ACC112 (cell line): ENCODE results near the gene GSTO1.

Experiments used
- H2AFZ ChIP-seq: fragments of 200-600 bp; sonication (generic); one replicate; pipeline ENCODE4 v1.6.0; 2017; ENCODE audit warnings: antibody characterized with exemption, low read length; ENCODE audit not compliant: unreplicated experiment
- H3K27ac ChIP-seq: fragments of 200-600 bp; sonication (generic); 2 replicates; pipeline ENCODE4 v1.5.1; 2014; ENCODE audit warnings: low read depth, mild to moderate bottlenecking, antibody characterized with exemption, low read length, moderate library complexity
- H3K27me3 ChIP-seq: fragments of 200-600 bp; sonication (generic); 2 replicates; pipeline ENCODE4 v1.6.1; 2014; ENCODE audit warnings: mild to moderate bottlenecking, antibody characterized with exemption, low read length, moderate library complexity, mixed read lengths; ENCODE audit not compliant: insufficient read depth
- H3K36me3 ChIP-seq: fragments of 200-600 bp; sonication (generic); 2 replicates; pipeline ENCODE4 v1.6.1; 2016; ENCODE audit warnings: mild to moderate bottlenecking, antibody characterized with exemption, low read length, moderate library complexity, mixed read lengths; ENCODE audit not compliant: insufficient read depth
- H3K4me1 ChIP-seq: fragments of 200-600 bp; sonication (generic); one replicate; pipeline ENCODE4 v1.6.1; 2016; ENCODE audit warnings: low read length, mixed read lengths; ENCODE audit not compliant: insufficient read depth, unreplicated experiment, control insufficient read depth
- H3K4me3 ChIP-seq: fragments of 200-600 bp; sonication (generic); 2 replicates; pipeline ENCODE4 v1.5.1; 2014; ENCODE audit warnings: mild to moderate bottlenecking, low read depth, low read length
- H3K79me2 ChIP-seq: fragments of 200-600 bp; sonication (generic); one replicate; pipeline ENCODE4 v1.6.0; 2016; ENCODE audit warnings: low read length; ENCODE audit not compliant: control insufficient read depth, unreplicated experiment, insufficient read depth

GSTO1 gene

DNA sequence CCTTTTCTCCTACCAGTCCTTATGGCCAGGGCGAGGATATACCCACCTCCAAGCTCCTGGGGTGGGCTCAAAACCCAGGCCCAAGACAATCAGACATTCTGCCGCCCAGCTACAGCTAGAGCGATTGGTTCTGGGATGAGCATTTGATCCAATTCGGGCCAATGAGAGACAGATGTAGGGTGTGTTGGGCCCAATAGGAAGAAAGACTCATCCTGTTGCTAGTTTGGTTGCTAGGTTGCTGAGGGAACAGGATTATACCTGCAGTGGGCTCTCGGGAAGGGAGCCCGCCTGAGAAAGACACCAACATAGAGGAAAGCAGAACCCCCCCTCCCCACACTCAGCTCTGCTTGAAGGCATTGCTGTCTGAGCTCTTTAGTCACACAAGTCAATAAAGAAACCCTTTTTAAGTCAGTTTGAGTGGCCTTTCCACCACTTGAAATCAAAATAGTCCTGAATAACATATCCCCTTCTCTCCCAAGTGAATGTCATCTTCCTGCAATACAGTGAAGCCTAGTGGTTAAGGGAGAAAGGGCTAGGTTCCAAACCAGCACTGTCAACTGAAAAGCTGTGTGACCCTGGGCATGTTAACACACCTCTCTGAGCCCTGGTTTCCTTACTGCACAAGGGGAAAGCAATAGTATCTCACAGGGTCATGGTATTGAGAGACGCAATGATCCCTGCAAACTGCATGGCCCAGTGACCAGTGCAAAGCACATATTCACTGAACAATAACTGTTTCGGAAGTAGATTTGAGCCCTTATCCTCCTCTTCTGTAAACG, 61.8 kb downstream of the GSTO1 start:
- Histone ChIP-seq H3K27ac (peak overlapping the region; percentile 80), H3K4me1 (peaks cover 60% of the 10 kb centered on the region), H3K27me3 (no peaks in the 10 kb centered on the region), H3K36me3 (peaks cover 32% of the 10 kb centered on the region; the same call in 1 of the 2 replicates), H3K79me2 (peaks cover 99% of the 10 kb centered on the region), H2AFZ (no peak overlapping the region), H3K4me3 (no peak overlapping the region)
